ENCODE measurements around the gene FAM219A. TPM values are rescaled to one million over a fixed set of nuclear protein-coding genes. Genes with fewer than 3 reads are reported as not detected.
A peak's percentile ranks its signal among the peaks of the same experiment; 100 is the strongest.

Gene FAM219A
- total RNA-seq (10 to 100 TPM; 18.4 to 18.5 TPM), polyA plus RNA-seq (1 to 10 TPM in 1 of 3 donors, under 1 TPM in 2; 0.59 to 1.1 (median 0.67) TPM), total RNA-seq (6.4 to 18.9 (median 17.2) reads per million in 6 experiments)

GRCh38 chr9:34458013-34458958 lies at the start of gene FAM219A, which contains the start of gene DNAI1:
Gene FAM219A (minus strand): TSS chr9:34458570. CDS start chr9:34458263, 307 bp downstream.
Gene DNAI1 (plus strand): TSS chr9:34458805. CDS start chr9:34459006, 201 bp downstream.
- ATAC-seq (peak; percentile 96), DNase-seq (peak; percentile 97 to 100 (median 99))
- H3K4me3 Mint-ChIP-seq = peak within 1 kb of the TSS; percentile 88 to 95 (median 92)
- peaks cover 0 to 12% (median 0%) of the 10 kb centered on the region in 5 donors for H3K27me3 Mint-ChIP-seq
- peak within 1 kb of the TSS; percentile 32 to 91 (median 84) for H3K27ac Mint-ChIP-seq
- POLR2A ChIA-PET = interaction anchor here (0.5 to 1.0 kb wide), 4 partner anchors 13 to 409 kb away, joined by 3 to 5 read pairs (median 3); partner anchors contain the start of gene UBAP2
- H3K36me3 Mint-ChIP-seq = no peaks in the 10 kb centered on the region
- peaks cover 18 to 56% (median 39%) of the 10 kb centered on the region in 4 donors for H3K4me1 Mint-ChIP-seq
- no peaks in the 10 kb centered on the region for H3K9me3 Mint-ChIP-seq

GRCh38 chr9:34507966-34508365 lies 49.6 kb upstream of the FAM219A start:
- ATAC-seq = no peak
- Mint-ChIP-seq H3K27ac (no peak overlapping the region), H3K27me3 (peaks cover 0 to 17% (median 4%) of the 10 kb centered on the region in 5 donors), H3K4me1 (peaks cover 0 to 5% (median 0%) of the 10 kb centered on the region in 4 donors), H3K4me3 (no peak overlapping the region), H3K36me3 (peaks cover 0 to 2% (median 0%) of the 10 kb centered on the region in 3 donors), H3K9me3 (no peaks in the 10 kb centered on the region)
- no peak for DNase-seq
- POLR2A ChIA-PET = interaction anchor here (0.5 kb wide), 1 partner anchor 466 kb away, joined by 3 read pairs; no protein-coding TSS in a partner anchor

- ATAC-seq (no peak), DNase-seq (no peak)
- Mint-ChIP-seq H3K4me3 (no peak overlapping the region), H3K9me3 (no peaks in the 10 kb centered on the region), H3K4me1 (peaks cover 0 to 5% (median 0%) of the 10 kb centered on the region in 4 donors), H3K27me3 (peaks cover 0 to 17% (median 4%) of the 10 kb centered on the region in 5 donors), H3K36me3 (peaks cover 0 to 2% (median 0%) of the 10 kb centered on the region in 3 donors), H3K27ac (no peak overlapping the region)
- POLR2A ChIA-PET = interaction anchor here (0.5 kb wide), 1 partner anchor 466 kb away, joined by 3 read pairs; no protein-coding TSS in a partner anchor
Observed at GRCh38 chr9:34507556-34507955, 49.2 kb upstream of the FAM219A start.

- Mint-ChIP-seq H3K27me3 (peaks cover 0 to 17% (median 4%) of the 10 kb centered on the region in 5 donors), H3K4me1 (peaks cover 0 to 4% (median 0%) of the 10 kb centered on the region in 4 donors), H3K36me3 (peaks cover 0 to 2% (median 0%) of the 10 kb centered on the region in 3 donors), H3K27ac (no peak overlapping the region), H3K9me3 (no peaks in the 10 kb centered on the region), H3K4me3 (no peak overlapping the region)
- no peak for ATAC-seq
- POLR2A ChIA-PET = no interaction called here
- DNase-seq = no peak
Observed at GRCh38 chr9:34506623-34507022, 48.3 kb upstream of the FAM219A start.

GRCh38 chr9:34505370-34506120 lies 47.2 kb upstream of the FAM219A start:
- peaks cover 0 to 3% (median under 1%) of the 10 kb centered on the region in 4 donors for H3K4me1 Mint-ChIP-seq
- ATAC-seq (no peak), DNase-seq (no peak)
- H3K9me3 Mint-ChIP-seq = no peaks in the 10 kb centered on the region
- no peak overlapping the region for H3K4me3 Mint-ChIP-seq
- H3K27ac Mint-ChIP-seq = no peak overlapping the region
- POLR2A ChIA-PET = no interaction called here
- H3K36me3 Mint-ChIP-seq = peaks cover 0 to 2% (median 0%) of the 10 kb centered on the region in 3 donors
- peaks cover 2 to 17% (median 4%) of the 10 kb centered on the region in 5 donors for H3K27me3 Mint-ChIP-seq

GRCh38 chr9:34503406-34503805 lies 45.0 kb upstream of the FAM219A start:
- peak in 1 of 10 donors; percentile 7 for DNase-seq
- H3K4me3 Mint-ChIP-seq = no peak overlapping the region
- H3K27ac Mint-ChIP-seq = no peak overlapping the region
- POLR2A ChIA-PET = no interaction called here
- no peak for ATAC-seq
- H3K36me3 Mint-ChIP-seq = peaks cover 0 to 2% (median 0%) of the 10 kb centered on the region in 3 donors
- H3K9me3 Mint-ChIP-seq = no peaks in the 10 kb centered on the region
- H3K27me3 Mint-ChIP-seq = peaks cover 2 to 31% (median 8%) of the 10 kb centered on the region in 5 donors
- peaks cover 0 to 2% (median 0%) of the 10 kb centered on the region in 4 donors for H3K4me1 Mint-ChIP-seq

GRCh38 chr9:34502891-34503290 lies 44.5 kb upstream of the FAM219A start:
- H3K36me3 Mint-ChIP-seq = peaks cover 0 to 2% (median 0%) of the 10 kb centered on the region in 3 donors
- POLR2A ChIA-PET = no interaction called here
- no peak overlapping the region for H3K27ac Mint-ChIP-seq
- H3K9me3 Mint-ChIP-seq = no peaks in the 10 kb centered on the region
- H3K27me3 Mint-ChIP-seq = peaks cover 2 to 31% (median 11%) of the 10 kb centered on the region in 5 donors
- H3K4me1 Mint-ChIP-seq = peaks cover 0 to 2% (median 0%) of the 10 kb centered on the region in 4 donors
- DNase-seq = peak in 1 of 10 donors; percentile 49
- no peak for ATAC-seq
- no peak overlapping the region for H3K4me3 Mint-ChIP-seq

GRCh38 chr9:34502471-34502870 lies 44.1 kb upstream of the FAM219A start:
- ATAC-seq (no peak), DNase-seq (peak in 1 of 10 donors; percentile 61)
- Mint-ChIP-seq H3K4me1 (peaks cover 0 to 2% (median 0%) of the 10 kb centered on the region in 4 donors), H3K9me3 (no peaks in the 10 kb centered on the region), H3K36me3 (peaks cover 0 to 2% (median 0%) of the 10 kb centered on the region in 3 donors), H3K27ac (no peak overlapping the region), H3K27me3 (peaks cover 2 to 31% (median 12%) of the 10 kb centered on the region in 5 donors), H3K4me3 (no peak overlapping the region)
- POLR2A ChIA-PET = no interaction called here

GRCh38 chr9:34501889-34502425 lies 43.6 kb upstream of the FAM219A start:
- peaks cover 0 to 2% (median 0%) of the 10 kb centered on the region in 4 donors for H3K4me1 Mint-ChIP-seq
- no peak for DNase-seq
- peaks cover 0 to 2% (median 0%) of the 10 kb centered on the region in 3 donors for H3K36me3 Mint-ChIP-seq
- no peak overlapping the region for H3K27ac Mint-ChIP-seq
- no peak for ATAC-seq
- H3K27me3 Mint-ChIP-seq = peaks cover 4 to 31% (median 12%) of the 10 kb centered on the region in 5 donors
- no peaks in the 10 kb centered on the region for H3K9me3 Mint-ChIP-seq
- H3K4me3 Mint-ChIP-seq = no peak overlapping the region
- POLR2A ChIA-PET = no interaction called here

- POLR2A ChIA-PET = no interaction called here
- DNase-seq = peak in 1 of 10 donors; percentile 27
- Mint-ChIP-seq H3K4me1 (peaks cover 0 to 2% (median 0%) of the 10 kb centered on the region in 4 donors), H3K27ac (no peak overlapping the region), H3K36me3 (peaks cover 0 to 2% (median 0%) of the 10 kb centered on the region in 3 donors), H3K9me3 (no peaks in the 10 kb centered on the region), H3K27me3 (peaks cover 4 to 31% (median 12%) of the 10 kb centered on the region in 5 donors), H3K4me3 (no peak overlapping the region)
- no peak for ATAC-seq
Observed at GRCh38 chr9:34501372-34501771, 43.0 kb upstream of the FAM219A start.

GRCh38 chr9:34500623-34501267 lies 42.4 kb upstream of the FAM219A start:
- Mint-ChIP-seq H3K27me3 (peaks cover 4 to 31% (median 12%) of the 10 kb centered on the region in 5 donors), H3K9me3 (no peaks in the 10 kb centered on the region), H3K27ac (no peak overlapping the region), H3K4me1 (peaks cover 0 to 2% (median 0%) of the 10 kb centered on the region in 4 donors), H3K4me3 (no peak overlapping the region), H3K36me3 (peaks cover 0 to 2% (median 0%) of the 10 kb centered on the region in 3 donors)
- ATAC-seq = peak; percentile 77 to 82
- DNase-seq = peak; percentile 50 to 81 (median 70)
- POLR2A ChIA-PET = no interaction called here

Data from naive thymus-derived CD8-positive, alpha-beta T cell (primary cell).